Epidermal melanocyte (primary cell): ENCODE data around the gene PPTC7.
A peak's percentile ranks its signal among the peaks of the same experiment; 100 is the strongest.
"Not testable (repeated sequence)": the region's sequence is repeated elsewhere in the genome, so short reads cannot be mapped to it uniquely, and the experiment has no call there.

ENCODE experiments used
- DNase-seq: peaks from one replicate; pipeline ENCODE4 v3.0.0; 2011; ENCODE audit warnings: low spot score; ENCODE audit not compliant: insufficient read length

Gene PPTC7

GRCh38 chr12:110587102-110587501, 4.0 kb upstream of the PPTC7 start:
- DNase-seq, result not testable (repeated sequence)

- no peak for DNase-seq
These were observed 2.2 kb upstream of the PPTC7 start for GRCh38 chr12:110585231-110585799.

- no peak for DNase-seq
These were observed 612 bp downstream of the PPTC7 start for GRCh38 chr12:110582276-110583136.

GRCh38 chr12:110581931-110582275, 1.2 kb downstream of the PPTC7 start:
- no peak for DNase-seq

GRCh38 chr12:110579535-110580253, 3.4 kb downstream of the PPTC7 start:
- no peak for DNase-seq

GRCh38 chr12:110578694-110579534, 4.2 kb downstream of the PPTC7 start:
- no peak for DNase-seq

- DNase-seq, result peak; percentile 21
These were observed 5.0 kb downstream of the PPTC7 start for GRCh38 chr12:110577864-110578693.

- no peak for DNase-seq
These were observed 6.6 kb downstream of the PPTC7 start for GRCh38 chr12:110576504-110576903.

- DNase-seq, result no peak
These were observed 7.8 kb downstream of the PPTC7 start for GRCh38 chr12:110575326-110575725.

GRCh38 chr12:110574717-110575230, 8.3 kb downstream of the PPTC7 start:
- not testable (repeated sequence) for DNase-seq

- no peak for DNase-seq
These were observed 9.1 kb downstream of the PPTC7 start for GRCh38 chr12:110574044-110574443.

GRCh38 chr12:110570798-110571197, 12.3 kb downstream of the PPTC7 start:
- not testable (repeated sequence) for DNase-seq

- DNase-seq, result not testable (repeated sequence)
These were observed 13.3 kb downstream of the PPTC7 start for GRCh38 chr12:110569838-110570237.

- no peak for DNase-seq
These were observed 14.4 kb downstream of the PPTC7 start for GRCh38 chr12:110568752-110569151.

GRCh38 chr12:110566993-110567392, 16.1 kb downstream of the PPTC7 start:
- no peak for DNase-seq

GRCh38 chr12:110565894-110566871, 16.9 kb downstream of the PPTC7 start:
- no peak for DNase-seq

GRCh38 chr12:110564471-110564991, 18.6 kb downstream of the PPTC7 start:
- DNase-seq, result no peak

GRCh38 chr12:110563702-110564470, 19.2 kb downstream of the PPTC7 start:
- DNase-seq, result no peak
